Kidney capillary endothelial cell (primary cell): Measurements from ENCODE around the gene ERC2.
"Not testable (repeated sequence)": the region's sequence is repeated elsewhere in the genome, so short reads cannot be mapped to it uniquely, and the experiment has no call there.

Source experiments
- DNase-seq: peaks from one replicate; pipeline ENCODE4 v3.0.0-alpha.2; 2018; ENCODE audit warnings: low spot score

ERC2 gene

DNA sequence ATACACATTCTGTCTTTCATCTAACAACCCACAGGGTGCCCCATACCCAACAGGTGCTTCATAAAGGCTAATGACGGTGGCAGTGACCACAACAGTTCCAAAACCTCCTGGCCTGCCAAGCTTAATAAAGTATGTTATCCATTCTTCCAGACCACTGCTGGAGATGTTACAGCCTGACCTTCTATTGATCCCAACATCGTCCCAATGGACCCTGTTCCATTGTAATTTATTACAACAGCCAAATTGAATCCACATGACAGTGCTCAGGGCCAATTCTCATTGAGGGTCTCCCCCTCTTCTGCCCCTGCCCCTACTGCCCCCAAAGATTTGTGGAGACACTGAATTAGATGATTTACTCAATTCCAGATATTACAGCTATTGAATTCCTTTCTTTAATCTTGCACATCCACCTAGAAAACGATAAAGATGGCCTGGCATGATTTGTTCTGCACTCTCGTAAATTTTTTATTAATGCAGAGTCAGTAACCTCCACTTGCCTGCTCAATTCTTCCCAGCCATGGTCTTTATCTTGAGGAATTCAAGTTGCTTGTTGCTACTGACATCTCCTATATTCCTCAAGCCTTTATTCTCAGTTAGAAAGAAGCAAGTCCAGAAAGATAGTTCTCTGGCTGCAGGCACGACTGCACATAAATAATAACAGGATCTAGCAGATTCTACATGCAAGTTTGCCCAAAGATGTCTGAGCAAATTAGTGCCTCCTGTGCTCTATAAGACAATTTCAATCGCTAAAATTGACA is 407.6 kb downstream of the ERC2 start:
- no peak for DNase-seq

DNA sequence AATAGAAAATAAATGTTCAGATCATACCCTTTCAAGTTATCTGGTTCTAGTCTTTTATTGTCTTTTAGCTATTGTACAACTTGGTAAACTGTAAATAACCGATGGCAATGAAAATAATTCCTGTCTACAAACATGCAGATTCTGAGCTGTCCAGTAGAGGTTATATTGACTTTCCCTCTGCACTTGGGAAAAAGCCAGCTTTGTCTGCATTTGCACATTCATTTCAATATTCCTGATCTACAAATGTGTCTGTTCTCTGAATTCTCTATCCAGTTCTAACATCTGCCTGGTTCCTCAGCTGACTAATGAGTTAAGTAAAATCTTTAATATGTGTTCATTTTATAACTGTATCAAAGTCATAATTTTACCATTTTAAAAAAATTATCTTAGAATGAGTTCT is 408.5 kb downstream of the ERC2 start:
- DNase-seq, result no peak

DNA sequence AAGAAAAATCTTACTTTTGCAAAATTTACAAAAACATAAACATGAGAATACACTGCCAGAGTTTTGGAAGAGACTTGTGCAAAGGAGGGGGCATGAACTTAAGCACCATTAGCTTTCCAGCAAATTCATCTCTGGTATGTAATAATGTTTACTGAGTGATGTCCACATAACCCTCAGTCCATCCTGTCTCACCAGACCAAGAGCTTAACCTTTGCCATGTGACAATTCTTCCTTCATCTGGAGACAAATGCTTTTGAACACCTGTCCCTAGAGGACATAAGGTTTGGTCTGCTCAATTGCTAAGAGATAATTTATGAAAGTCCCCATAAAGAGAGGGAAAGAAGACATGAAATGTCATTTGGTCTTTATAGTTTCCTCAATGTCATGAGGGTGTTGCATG is 412.3 kb downstream of the ERC2 start:
- no peak for DNase-seq

DNA sequence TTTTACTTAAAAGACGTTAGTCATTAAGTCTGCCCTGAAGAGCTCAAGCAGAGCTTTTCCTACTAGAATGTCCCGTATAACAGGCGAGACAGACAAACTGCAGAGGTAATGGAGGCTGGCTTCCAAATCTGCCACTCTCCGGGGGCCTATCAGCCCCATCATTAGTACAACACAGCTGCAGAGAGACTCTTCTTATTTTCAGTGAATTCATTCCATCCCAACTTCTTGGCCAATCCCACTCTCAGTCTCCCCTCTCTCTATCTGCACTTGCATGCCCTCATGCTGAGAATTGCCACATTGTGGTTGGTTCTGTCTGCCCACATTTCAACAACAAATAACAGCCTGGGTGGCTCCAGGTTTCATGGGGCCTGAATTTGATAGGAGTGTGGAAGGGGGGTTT is 412.7 kb downstream of the ERC2 start:
- no peak for DNase-seq

DNA sequence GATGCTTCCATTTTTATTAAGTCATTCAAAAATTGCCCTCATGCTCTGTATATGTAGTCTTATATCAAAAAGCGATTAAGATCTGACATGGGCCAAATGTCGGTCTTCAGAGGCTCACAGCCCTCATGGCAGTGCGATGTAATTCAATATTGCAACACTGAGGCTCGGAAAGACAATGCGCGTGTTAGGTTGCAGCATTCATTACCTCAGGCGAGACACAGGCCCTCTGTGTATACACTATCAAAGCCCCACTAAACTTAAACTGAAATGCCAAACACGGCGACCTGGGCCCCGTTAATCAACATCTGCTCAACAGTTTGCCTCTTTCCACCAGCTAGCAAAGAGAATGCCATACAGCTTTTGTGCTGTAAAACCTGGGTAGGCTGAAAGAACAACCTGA is 413.4 kb downstream of the ERC2 start:
- no peak for DNase-seq

DNA sequence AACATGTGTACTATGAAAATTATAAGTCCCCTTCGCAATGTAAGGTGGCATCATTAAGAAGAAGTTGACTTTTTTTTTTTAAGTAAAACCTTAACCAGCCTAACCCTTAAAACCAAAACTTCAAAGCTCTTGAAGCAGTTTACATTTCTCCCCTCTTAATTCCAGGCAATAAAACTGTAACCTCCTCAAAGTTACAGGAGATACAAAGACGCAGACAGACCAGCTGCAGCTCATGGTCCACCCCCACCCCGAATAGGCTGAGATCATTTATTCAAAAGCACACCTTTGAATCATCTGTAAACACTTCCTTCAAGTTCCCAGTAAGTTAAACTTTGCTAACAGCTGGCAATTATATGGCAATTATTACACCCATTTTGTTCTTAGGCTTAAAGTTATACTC is 414.5 kb downstream of the ERC2 start:
- DNase-seq, result no peak

DNA sequence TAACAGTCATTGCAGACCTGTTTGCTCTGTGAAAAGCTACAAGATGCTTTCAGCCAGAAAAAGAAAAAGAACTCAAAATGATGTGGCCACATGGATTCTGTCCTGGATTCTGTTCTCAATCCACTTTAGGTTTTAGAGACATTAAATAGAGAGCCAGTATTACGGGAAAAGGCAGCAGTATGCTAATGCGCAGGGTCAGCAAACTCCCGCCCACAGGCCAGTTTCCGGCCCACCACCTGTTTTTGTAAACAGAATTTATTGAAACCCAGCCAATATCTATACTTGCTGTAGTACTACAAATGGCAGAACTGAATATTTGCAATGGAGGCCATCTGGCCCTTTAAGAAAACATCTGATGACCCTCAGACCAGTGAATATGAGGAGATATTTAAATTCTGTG is 416.1 kb downstream of the ERC2 start:
- no peak for DNase-seq

DNA sequence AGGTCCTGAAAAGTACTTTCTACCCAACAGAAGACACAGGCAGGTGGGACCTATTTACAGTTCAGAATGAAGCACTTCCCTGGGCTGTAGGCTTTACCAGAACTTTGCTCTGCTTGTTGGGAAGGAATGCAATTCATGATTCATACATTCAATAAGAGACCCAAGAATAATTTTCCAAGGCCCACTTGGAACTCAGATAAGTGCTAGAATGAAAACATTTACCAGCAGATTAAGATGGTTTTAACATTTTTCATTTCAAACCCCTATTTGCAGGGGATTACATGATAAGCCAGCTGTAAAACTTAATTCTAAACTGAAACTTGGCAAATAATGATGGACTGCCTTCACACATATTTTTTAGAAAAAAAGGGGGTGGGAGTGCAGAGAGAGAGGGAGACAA is 417.2 kb downstream of the ERC2 start:
- DNase-seq, result no peak

DNA sequence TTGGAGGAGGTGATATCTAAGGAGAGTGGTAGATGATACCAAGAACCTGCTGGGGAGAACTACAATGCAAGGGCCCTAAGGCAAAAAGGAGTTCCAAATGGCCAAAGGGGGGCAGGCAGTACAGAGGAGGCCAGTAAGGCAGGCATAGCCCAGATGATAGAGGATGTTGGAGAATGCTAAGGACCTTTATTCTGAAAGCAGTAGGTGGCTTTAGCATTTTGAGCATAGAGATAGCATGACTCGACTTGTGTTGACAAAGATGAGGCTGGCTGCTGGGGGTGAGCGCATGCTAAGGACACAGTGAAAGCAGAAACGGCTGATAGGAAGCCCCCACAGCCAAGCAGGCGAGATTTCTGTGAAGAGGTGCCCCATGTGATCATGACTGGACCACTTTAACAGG is 419.3 kb downstream of the ERC2 start:
- DNase-seq, result no peak

DNA sequence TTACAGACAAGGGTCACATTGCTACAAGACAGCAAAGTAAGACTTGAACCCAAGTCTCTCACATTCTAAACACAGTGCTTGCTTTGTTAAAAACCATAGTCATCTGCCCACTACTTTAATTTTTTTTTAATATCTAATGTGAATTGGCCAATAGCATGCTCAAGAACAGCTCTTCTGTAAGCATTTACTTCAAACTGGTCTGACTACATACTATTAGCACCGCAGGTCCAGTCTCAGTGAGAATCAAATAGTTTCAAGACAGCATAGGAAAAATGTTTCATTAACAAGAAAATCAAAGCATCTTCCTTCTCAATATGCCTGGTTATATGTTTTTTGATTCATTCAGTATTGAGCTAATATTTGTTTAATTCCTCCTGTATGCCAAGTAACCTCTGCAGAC is 419.9 kb downstream of the ERC2 start:
- DNase-seq, result no peak

DNA sequence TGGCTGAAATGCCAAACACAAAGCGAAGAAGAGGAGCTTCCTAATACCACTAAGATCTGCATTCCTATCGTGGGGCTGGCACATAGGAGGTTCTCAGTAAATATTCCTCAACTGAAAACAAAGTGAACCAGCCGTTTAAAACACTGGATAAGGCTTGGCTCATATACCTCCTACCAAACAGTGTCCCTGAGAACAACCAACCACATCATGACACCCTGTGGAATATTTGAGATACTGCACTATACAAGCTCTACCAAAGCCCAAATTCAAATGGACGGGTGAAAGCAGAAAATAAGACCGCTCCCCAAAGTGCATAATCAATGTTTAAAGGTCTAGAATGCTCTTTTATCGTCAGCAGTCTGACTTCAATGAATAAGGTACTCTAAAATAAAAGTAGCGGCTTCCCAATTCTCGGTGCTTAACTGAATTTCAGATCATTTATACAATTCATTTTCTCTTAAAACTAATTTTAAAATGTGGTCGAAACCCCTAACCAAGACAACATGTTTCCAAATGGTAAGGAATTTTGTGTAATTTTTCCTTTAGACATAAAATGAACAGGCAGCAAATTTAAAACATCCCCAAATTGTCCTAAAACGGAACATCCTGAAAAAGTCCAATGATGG is 425.8 kb downstream of the ERC2 start:
- peak; percentile 3 for DNase-seq

DNA sequence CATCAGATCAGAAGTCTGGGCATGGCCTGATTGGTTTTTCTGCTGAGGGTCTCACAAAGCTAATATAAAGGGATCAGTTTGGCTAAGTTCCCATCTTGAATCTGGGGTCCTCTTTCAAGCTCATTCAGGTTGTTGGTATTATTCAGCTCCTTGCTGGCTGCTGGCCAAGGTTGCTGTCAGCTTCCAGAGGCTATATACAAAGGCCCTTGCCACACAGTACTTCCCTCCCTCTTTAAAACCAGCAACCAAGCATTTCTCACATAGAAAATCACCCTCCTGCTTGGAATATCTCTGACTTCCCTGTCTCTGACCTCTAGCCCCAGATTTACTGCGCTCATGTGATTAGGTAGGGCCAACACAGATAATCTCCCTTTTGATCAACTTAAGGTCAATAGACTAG is 442.9 kb downstream of the ERC2 start:
- DNase-seq, result no peak

DNA sequence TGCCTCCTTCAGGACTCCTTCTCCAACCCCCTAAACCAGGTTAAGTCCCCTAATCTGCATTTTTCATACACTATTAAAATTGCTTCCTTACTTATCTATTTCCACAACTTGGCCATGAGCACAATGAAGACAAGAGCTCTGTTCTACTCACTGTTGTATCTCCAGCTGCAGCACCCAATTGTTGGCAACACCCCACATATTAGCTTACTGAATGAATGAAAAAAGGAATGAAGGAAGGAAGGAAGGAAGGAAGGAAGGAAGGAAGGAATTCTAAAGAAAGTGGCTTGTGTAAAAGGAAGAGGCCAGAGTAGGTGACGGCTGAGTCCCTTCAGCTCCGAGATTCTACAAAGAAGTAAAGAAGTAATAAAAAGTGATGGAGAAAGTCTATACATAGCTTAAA is 444.7 kb downstream of the ERC2 start:
- DNase-seq, result no peak

DNA sequence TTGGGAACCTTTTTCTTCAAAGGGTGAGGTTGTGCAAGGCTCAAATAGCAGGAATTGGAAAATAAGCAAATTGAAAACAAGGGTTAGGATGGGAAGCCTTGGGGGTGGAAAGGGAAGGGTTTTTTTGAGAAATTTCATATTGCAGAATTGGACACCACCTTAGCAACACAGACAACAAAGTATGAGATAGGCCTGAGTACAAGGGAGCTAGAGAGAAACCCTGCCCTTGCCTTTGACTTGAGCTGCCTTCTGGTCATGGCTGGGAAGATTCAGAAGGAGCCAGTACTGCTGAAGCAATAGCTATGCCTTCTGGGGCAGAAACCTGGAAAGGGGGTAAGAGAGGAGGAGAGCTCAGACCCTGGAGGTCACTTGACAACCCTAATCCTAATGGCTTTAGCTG is 445.6 kb downstream of the ERC2 start:
- DNase-seq, result no peak

DNA sequence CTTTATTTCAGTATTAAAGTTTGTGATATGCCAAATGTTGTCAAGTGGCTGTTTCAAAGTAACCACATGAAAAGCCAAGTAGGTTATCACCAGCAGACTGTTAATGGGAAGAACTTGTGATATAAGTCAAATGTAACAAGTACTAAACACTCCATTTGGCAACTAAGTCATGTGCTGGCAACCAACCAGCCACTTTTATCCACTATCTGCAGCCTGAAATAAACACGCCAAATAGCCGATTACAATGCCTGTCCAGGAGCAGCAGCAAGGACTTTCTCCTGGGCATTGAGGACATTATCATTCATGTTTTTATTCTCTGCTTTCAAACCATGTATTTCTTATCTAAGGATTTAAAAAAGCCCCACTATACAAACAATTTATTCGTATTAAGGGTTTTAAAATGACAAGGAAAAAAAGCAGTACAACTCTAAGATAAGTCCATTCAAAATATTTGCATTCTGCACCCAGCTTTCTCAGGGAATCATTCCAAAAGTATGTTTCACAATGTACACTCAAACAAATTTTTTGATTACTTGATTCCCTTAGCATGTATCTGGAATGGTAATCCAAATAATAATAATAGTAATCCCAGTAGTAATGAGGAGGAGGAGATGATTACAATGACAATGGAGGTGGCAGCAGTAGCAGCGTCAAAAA is 448.6 kb downstream of the ERC2 start:
- DNase-seq, result no peak

DNA sequence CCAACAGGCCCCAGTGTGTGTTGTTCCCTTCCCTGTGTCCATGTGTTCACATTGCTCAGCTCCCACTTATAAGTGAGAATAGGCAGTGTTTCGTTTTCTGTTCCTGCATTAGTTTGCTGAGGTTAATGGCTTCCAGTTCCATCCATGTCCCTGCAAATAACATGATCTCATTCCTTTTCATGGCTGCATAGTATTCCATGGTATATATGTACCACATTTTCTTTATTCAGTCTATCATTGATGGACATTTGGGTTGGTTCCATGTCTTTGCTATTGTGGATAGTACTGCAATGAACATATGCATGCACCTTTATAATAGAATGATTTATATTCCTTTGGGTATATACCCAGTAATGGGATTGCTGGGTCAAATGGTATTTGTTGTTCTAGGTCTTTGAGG is 452.9 kb downstream of the ERC2 start:
- DNase-seq, result not testable (repeated sequence)

DNA sequence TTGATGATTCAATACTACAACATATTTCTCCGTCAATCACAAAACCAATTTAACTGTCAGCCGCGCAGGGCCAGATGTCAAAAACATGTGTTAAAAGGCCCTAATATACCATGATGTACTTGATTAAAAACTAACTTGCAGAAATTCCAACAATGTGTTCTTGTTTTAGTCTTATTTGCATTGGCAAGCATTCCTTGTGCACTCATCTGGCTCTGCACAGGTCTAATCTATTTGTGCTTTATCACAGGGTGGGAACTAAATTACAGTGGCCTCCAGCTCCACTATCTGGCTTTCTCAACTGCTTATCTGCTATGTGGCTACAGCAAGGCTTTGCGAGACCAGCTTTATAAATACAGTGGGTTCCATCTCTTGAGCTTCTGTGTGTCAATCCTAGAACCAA is 455.5 kb downstream of the ERC2 start:
- no peak for DNase-seq

DNA sequence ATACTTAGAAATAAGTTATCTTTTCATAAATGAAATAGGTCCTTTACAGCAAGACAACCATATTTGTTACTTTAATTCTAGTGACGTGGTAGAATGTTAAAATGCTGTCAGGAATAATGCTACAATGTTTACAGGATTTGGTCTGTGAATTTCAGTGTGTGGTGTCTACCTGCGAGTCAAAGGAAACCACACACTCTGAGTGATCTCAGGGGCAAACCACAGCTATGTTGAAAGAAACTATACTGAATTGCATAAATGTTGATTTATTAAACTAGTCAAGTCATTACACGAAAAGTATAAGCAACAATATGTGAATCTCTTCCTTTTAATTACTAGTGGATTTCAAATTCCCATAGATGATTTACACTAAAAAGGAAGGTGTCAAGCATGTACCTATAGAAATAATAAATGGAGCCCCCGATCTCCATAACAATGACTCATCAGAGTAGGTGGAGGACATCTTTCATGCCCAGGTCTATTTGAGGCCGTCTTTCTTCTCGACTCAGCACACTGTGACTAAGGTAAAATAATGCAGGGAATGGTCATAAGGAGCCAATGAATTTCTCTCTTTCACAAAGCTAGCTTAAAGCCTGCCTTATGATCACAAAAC is 463.0 kb downstream of the ERC2 start:
- DNase-seq, result no peak

DNA sequence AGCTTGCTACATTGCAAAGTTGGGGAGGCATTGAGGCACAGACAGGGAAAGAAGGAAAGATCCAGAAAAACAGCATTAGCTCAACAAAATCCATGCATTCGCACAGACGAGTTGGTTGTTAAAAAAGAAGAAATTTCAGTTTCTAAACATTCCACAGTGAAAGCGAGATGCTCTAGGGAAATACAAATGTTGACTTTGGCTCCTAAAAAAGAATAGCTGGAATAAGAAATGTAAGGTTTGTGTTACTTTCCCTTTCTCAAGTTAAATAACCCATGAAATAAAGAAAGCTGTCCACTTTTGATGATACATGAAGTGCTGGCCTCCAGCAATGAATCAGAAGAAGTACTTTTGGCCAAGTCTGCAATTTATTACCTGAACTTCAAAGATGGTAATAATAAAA is 465.1 kb downstream of the ERC2 start:
- no peak for DNase-seq

DNA sequence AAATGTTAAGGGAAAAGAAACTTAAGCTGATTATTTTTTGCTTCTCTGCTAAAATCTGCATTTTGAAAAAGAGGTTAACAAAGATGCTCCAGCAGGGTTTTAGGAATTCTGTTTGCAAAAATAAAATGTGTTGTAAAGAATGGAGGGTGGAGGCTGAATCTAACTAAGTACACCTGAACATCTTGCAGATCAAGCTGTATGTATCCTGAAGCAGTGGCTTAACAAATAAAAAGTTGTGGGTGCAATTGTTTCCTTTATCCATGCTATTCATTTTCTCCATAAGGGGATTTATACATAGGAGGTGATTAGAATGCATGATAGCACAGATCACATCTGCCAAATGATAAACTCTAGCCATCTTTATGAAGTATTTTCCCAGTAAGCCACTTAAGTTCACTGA is 466.3 kb downstream of the ERC2 start:
- no peak for DNase-seq

DNA sequence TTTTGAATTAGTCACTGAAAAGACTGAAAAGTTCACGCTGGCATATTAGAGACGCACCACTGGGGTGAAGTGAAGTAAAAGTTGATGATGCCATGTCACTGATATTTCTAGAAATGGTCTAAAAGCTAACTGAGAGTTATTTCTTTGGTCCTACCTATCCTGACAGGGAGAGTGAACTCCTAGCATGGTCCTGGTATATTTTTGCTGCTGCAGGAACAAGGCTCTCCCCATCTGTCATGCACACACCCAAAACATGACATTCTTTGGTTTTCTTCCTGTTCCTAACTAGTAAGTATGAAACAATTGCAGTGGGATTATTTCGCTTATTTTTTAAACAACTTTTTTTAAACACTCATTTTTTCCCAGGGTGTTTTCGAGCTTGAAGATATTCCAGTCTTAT is 466.7 kb downstream of the ERC2 start:
- no peak for DNase-seq

DNA sequence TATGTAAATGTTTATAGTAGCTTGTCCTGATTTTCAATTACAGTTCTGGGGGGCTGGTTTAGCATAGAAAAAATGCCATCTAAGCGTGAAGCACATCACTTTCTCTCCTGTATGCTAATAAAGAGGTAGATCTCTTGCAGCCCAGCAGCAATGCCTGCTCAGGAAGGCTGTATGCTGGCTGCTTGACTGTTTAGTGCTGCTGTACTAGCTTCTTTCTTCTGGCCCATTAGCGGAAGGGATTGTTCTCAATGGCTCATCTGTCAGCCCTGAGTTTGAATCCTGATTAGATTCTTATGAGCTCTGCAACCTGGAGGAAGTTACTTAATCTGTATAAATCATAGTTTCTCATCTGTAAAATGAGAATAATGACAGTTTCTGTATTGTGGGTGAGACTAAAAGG is 478.9 kb downstream of the ERC2 start:
- DNase-seq, result no peak

DNA sequence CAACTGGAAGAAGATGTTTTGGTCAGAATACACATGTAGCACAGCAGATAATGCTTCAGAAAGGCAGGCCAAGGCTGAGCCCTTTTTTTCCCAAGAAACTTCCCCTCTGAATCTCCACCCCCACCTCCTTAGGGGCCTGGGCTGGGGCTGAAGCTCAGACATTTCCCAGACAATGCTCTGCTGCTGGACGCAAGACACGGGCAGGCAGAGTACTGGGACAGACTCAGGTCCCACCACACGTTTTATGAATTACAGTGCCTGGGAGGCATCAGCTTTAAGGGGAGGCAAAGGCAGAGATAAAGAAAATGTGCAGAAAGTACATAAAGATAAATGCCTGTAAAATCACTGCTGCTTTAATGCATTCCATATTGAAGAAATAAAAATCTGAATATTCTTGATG is 479.4 kb downstream of the ERC2 start:
- no peak for DNase-seq
